HepG2 (cell line): ENCODE results near the gene NAT9. TPM values are rescaled to one million over a fixed set of nuclear protein-coding genes. Genes with fewer than 3 reads are reported as not detected.

Experiments
- ATF4 ChIP-seq, 2 experiments: fragments of 450-650 bp in 1 of 2; sonication (generic) in 1 of 2; formaldehyde crosslinking; IDR thresholded peaks; 2 replicates each; pipeline versions ENCODE4 v1.5.0 to v1.8.0; 2020 to 2022; ENCODE audit warnings: mild to moderate bottlenecking in 1 of 2, missing genetic modification reagents in 1 of 2
- BCLAF1 ChIP-seq: fragments of 450-650 bp; IDR thresholded peaks from 2 replicates; pipeline ENCODE4 v1.6.1; 2017; ENCODE audit warnings: mild to moderate bottlenecking
- CENPBD1 ChIP-seq: sonication (generic); formaldehyde crosslinking; IDR thresholded peaks from 2 replicates; pipeline ENCODE4 v1.8.0; 2022; ENCODE audit warnings: missing genetic modification reagents, low read depth, mild to moderate bottlenecking, borderline replicate concordance
- HMGA1 ChIP-seq: sonication (generic); formaldehyde crosslinking; conservative IDR thresholded peaks from 2 replicates; pipeline ENCODE4 v1.4.0; 2020; ENCODE audit warnings: missing genetic modification reagents
- HNRNPK ChIP-seq: fragments of 200-400 bp; formaldehyde crosslinking; IDR thresholded peaks from 2 replicates; pipeline ENCODE4 v1.6.1; 2018; ENCODE audit warnings: low read length, low read depth, moderate library complexity, mild to moderate bottlenecking; ENCODE audit not compliant: poor library complexity, severe bottlenecking
- KIAA2018 ChIP-seq: sonication (generic); formaldehyde crosslinking; IDR thresholded peaks from 2 replicates; pipeline ENCODE4 v1.5.0; 2020; ENCODE audit warnings: mild to moderate bottlenecking, missing genetic modification reagents, borderline replicate concordance
- NR1H2 ChIP-seq: sonication (generic); formaldehyde crosslinking; IDR thresholded peaks from 2 replicates; pipeline ENCODE4 v1.8.1; 2022; ENCODE audit warnings: low read depth, missing genetic modification reagents, borderline replicate concordance
- RARG ChIP-seq: sonication (generic); formaldehyde crosslinking; IDR thresholded peaks from 2 replicates; pipeline ENCODE4 v1.4.0; 2020; ENCODE audit warnings: low read depth, mild to moderate bottlenecking, missing genetic modification reagents
- SAFB2 ChIP-seq: sonication (generic); formaldehyde crosslinking; IDR thresholded peaks from 2 replicates; pipeline ENCODE4 v1.5.1; 2020; ENCODE audit warnings: missing genetic modification reagents, low read depth, mild to moderate bottlenecking, borderline replicate concordance
- SMAD9 ChIP-seq: sonication (generic); formaldehyde crosslinking; IDR thresholded peaks from 2 replicates; pipeline ENCODE4 v1.5.1; 2020; ENCODE audit warnings: mild to moderate bottlenecking, missing genetic modification reagents
- TEAD2 ChIP-seq: sonication (generic); formaldehyde crosslinking; IDR thresholded peaks from 2 replicates; pipeline ENCODE4 v1.9.0; 2021; ENCODE audit warnings: missing genetic modification reagents
- ZBTB7B ChIP-seq: sonication (generic); formaldehyde crosslinking; IDR thresholded peaks from 2 replicates; pipeline ENCODE4 v1.4.0; 2020; ENCODE audit warnings: missing genetic modification reagents
- ZBTB8A ChIP-seq: sonication (generic); formaldehyde crosslinking; IDR thresholded peaks from 2 replicates; pipeline ENCODE4 v1.4.0; 2020; ENCODE audit warnings: mild to moderate bottlenecking, low read depth, missing genetic modification reagents, borderline replicate concordance
- ZKSCAN1 ChIP-seq: fragments of 150-350 bp; IDR thresholded peaks from 2 replicates; pipeline ENCODE4 v1.6.1; 2014; ENCODE audit warnings: low read length
- ZNF570 ChIP-seq: sonication (generic); formaldehyde crosslinking; IDR thresholded peaks from 2 replicates; pipeline ENCODE4 v1.4.0; 2020; ENCODE audit warnings: mild to moderate bottlenecking, missing genetic modification reagents, borderline replicate concordance
- ZNF672 ChIP-seq: sonication (generic); formaldehyde crosslinking; IDR thresholded peaks from 2 replicates; pipeline ENCODE4 v1.8.1; 2022; ENCODE audit warnings: missing genetic modification reagents
- polyA plus RNA-seq, 8 experiments: library from polyadenylated mRNA; depleted of rRNA in 3 of 8; stranded (reverse) in 7 of 8; unstranded in 1 of 8; fragments of >200 nt; fragmentation: Illumina TruSeq in 4 of 8; extraction: Trizol in 4 of 8; gene quantifications; 2 replicates each; pipeline versions ENCODE4 v1.2.1 to v1.2.3, GENCODE V29; 2011 to 2016; ENCODE audit warnings: low read depth in 4 of 8, missing spikeins in 1 of 8, mixed read lengths in 1 of 8; ENCODE audit not compliant: insufficient read depth in 1 of 8
- total RNA-seq, 5 experiments: library from RNA; depleted of rRNA; stranded (reverse); fragments of >200 nt; fragmentation: Illumina TruSeq; extraction: Trizol; gene quantifications; 2 replicates each; pipeline ENCODE4 v1.2.3, GENCODE V29; 2016; ENCODE audit warnings: low read depth in 1 of 5

The NAT9 gene
- total and polyA plus RNA-seq, 2 of the 13 experiments (the other 11 are each of a cell fraction or from before 2014, with no cell fraction given) = 39.7 to 44.2 TPM

GRCh38 chr17:74738051-74738996 lies 37.8 kb downstream of the NAT9 start (continued):
- TF ChIP-seq ZBTB8A (CRISPR knock-in tag) (no peak), TEAD2 (CRISPR knock-in tag) (no peak), ZBTB7B (CRISPR knock-in tag) (peak; percentile 94), NR1H2 (CRISPR knock-in tag) (no peak), SAFB2 (no peak), CENPBD1 (CRISPR knock-in tag) (no peak), KIAA2018 (CRISPR knock-in tag) (no peak), HMGA1 (no peak), ZKSCAN1 (no peak), BCLAF1 (no peak), RARG (CRISPR knock-in tag) (no peak), ATF4 (CRISPR knock-in tag; IDR thresholded peaks at IDR 0.05) (no peak), SMAD9 (CRISPR knock-in tag) (no peak), HNRNPK (no peak), ZNF672 (CRISPR knock-in tag) (no peak), ZNF570 (no peak)
